ENCODE results near the gene OR52E6. TPM values are rescaled to one million over a fixed set of nuclear protein-coding genes. Genes with fewer than 3 reads are reported as not detected.

The OR52E6 gene
- total RNA-seq = not detected in 2 replicates

DNA sequence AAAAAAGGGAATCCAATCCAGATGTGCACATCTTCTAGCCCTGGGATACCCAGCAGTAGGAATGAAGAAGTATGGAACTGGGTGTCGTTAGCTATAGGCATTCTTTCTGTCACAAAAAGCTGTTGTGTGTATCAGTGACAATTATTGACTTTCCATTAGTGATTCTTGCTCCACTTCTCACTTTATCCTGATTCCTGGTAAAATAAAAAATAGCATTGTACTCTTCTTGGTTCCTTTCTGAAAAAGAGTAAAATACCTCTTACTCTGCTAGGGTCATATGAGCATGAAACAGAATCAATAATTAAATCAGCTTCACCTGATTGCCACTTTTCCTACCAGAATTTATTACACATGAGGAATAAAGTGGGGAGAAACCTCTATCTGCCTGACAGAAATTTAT is at the start of gene OR52E6:
Gene OR52E6, minus strand, starts transcription at position 101 of the 400 bp plus-strand sequence. Its CDS starts 0 bp downstream, at position 101.

DNA sequence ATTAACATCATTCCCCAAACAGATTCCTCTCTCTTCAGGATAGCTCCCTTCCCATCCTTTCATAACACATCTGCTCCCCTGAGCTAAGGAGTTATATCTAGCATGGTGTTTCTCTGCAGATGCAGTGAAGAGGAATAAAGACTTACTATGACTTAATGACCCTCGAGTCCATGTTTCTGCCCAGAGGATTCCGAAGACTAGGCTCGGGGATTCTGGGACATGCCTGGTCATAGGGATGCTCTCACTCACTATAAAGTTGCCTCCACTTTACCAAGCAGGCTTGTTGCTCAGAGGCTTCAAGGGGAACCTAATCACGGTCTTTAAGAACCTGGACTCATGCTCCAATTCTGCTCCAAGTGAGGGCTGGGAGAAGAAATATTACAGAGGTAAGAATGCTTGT is 38.6 kb upstream of the OR52E6 start, which contains the start of gene OR52E4:
Gene OR52E4, plus strand, starts transcription at position 301 of the 400 bp plus-strand sequence. CDS start 3,664 bp downstream, outside the sequence.

GRCh38 chr11:5857590-5857989 is 15.9 kb upstream of the OR52E6 start, which contains the start of gene OR52E8:
Gene OR52E8, minus strand, starts transcription at chr11:5857690. Its CDS starts 0 bp downstream, at chr11:5857690.

GRCh38 chr11:5808500-5809121 is 33.1 kb downstream of the OR52E6 start, which contains the start of gene OR52N2:
Gene OR52N2, plus strand, starts transcription at chr11:5808924. Its CDS starts 11,412 bp downstream, at chr11:5820336.

DNA sequence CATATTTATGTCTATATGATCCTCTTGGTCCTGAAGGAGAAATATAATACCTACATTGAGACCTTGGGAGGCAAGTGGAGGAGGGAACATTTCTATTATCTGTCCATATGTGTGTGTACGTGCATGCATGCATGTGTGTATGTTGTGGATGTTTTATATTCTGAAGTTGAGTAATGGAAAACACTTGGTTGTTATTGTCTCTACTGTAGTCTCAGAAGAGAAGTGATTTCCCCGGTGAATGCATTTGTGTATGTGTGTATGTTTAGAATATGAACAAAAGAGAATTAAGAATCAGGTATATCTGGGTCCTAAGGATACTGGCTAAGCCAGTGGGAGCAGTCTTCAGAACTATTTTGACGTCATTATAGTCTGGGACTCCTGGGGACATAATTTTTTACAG is 50.5 kb downstream of the OR52E6 start, which contains the start of gene OR52N1:
Gene OR52N1, minus strand, starts transcription at position 101 of the 400 bp plus-strand sequence. CDS start 2,449 bp downstream, outside the sequence.

Other genes starting within 250 kb of the OR52E6 start
- gene TRIM6, start 245.3 kb downstream of the OR52E6 start, total RNA-seq = 2.9 and 3.9 TPM in 2 replicates
- 16.4 and 21.3 TPM in 2 replicates for gene TRIM34, start 216.9 kb downstream of the OR52E6 start, total RNA-seq
- 36.5 and 55.3 TPM in 2 replicates for gene TRIM5, start 156.8 kb downstream of the OR52E6 start, total RNA-seq
- 69.4 and 128 TPM in 2 replicates for gene TRIM22, start 152.1 kb downstream of the OR52E6 start, total RNA-seq
- 0.06 TPM in 1 of 2 replicates, not detected in the other for gene OR56B1, start 105.4 kb downstream of the OR52E6 start, total RNA-seq
- not detected in 2 replicates for gene OR52N4, start 87.7 kb downstream of the OR52E6 start, total RNA-seq
- gene OR52N5, start 58.5 kb downstream of the OR52E6 start, total RNA-seq = not detected in 2 replicates
- not detected in 2 replicates for gene OR52N1, start 50.6 kb downstream of the OR52E6 start, total RNA-seq
- gene OR52N2, start 33.0 kb downstream of the OR52E6 start, total RNA-seq = not detected in 2 replicates
- not detected in 2 replicates for gene OR52E8, start 15.8 kb upstream of the OR52E6 start, total RNA-seq
- gene OR52E4, start 38.7 kb upstream of the OR52E6 start, total RNA-seq = not detected in 2 replicates
- gene OR52E5, start 51.3 kb upstream of the OR52E6 start, total RNA-seq = not detected in 2 replicates
- gene OR56A3, start 100.4 kb upstream of the OR52E6 start, total RNA-seq = not detected in 2 replicates
- gene OR56A5, start 126.6 kb upstream of the OR52E6 start, total RNA-seq = not detected in 2 replicates
- gene OR52L1, start 145.1 kb upstream of the OR52E6 start, total RNA-seq = not detected in 2 replicates
- not detected in 2 replicates for gene OR56A4, start 165.0 kb upstream of the OR52E6 start, total RNA-seq
- not detected in 2 replicates for gene OR56A1, start 188.9 kb upstream of the OR52E6 start, total RNA-seq

All from aortic smooth muscle cell (primary cell).